Skeletal muscle satellite cell (primary cell): ENCODE results near the gene SLC7A1.

ENCODE experiments used
- H3K27me3 ChIP-seq: 2 replicates; pipeline ENCODE4 v1.7.0; 2013; ENCODE audit warnings: low read length; ENCODE audit not compliant: control insufficient read depth, insufficient read depth
- H3K36me3 ChIP-seq: 2 replicates; pipeline ENCODE4 v1.7.0; 2013; ENCODE audit warnings: mild to moderate bottlenecking, control low read depth, low read length; ENCODE audit not compliant: insufficient read depth
- H3K4me1 ChIP-seq: 2 replicates; pipeline ENCODE4 v1.7.0; 2013; ENCODE audit warnings: low read length; ENCODE audit not compliant: control insufficient read depth, insufficient read depth
- H3K4me2 ChIP-seq: 2 replicates; pipeline ENCODE4 v1.7.0; 2013; ENCODE audit warnings: mild to moderate bottlenecking, low read length
- H3K4me3 ChIP-seq: 2 replicates; pipeline ENCODE4 v1.7.0; 2013; ENCODE audit warnings: low read length
- H3K9ac ChIP-seq: 2 replicates; pipeline ENCODE4 v1.7.0; 2013; ENCODE audit warnings: mild to moderate bottlenecking, low read depth, low read length, moderate library complexity
- H3K9me3 ChIP-seq: replicated peaks from 2 replicates; pipeline ENCODE4 v1.7.0; 2013; ENCODE audit warnings: mild to moderate bottlenecking, control low read depth, low read length

The SLC7A1 gene

GRCh38 chr13:29494520-29494919 is 101.0 kb downstream of the SLC7A1 start:
- peaks cover 59% of the 10 kb centered on the region for H3K27me3 ChIP-seq
- H3K4me3 ChIP-seq, result no peak overlapping the region
- no peak overlapping the region for H3K9ac ChIP-seq
- H3K9me3 ChIP-seq, result no peaks in the 10 kb centered on the region
- no peak overlapping the region for H3K4me2 ChIP-seq
- no peaks in the 10 kb centered on the region for H3K36me3 ChIP-seq
- H3K4me1 ChIP-seq, result peaks cover 8% of the 10 kb centered on the region

DNA sequence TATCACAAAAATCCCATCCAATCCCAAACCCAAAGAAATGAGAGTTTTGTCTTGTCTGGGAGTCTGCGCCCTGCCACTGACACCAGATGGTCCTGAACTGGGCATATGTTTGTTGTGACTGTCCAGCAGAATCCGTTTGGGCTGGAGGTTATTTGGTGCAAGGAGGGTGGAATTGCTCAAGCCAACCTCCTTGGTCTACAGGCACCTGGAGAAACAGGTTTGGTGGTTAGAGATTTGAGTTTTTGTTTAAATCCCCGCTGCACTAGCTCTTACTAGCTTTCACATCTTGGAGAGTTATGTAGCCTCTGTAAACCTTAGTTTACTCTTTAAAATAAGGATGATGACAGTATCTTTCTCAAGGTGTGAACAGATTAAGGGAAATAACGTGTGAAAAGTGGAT is 101.7 kb downstream of the SLC7A1 start:
- H3K36me3 ChIP-seq, result no peaks in the 10 kb centered on the region
- H3K27me3 ChIP-seq, result peaks cover 59% of the 10 kb centered on the region
- H3K4me2 ChIP-seq, result no peak overlapping the region
- no peak overlapping the region for H3K4me3 ChIP-seq
- no peak overlapping the region for H3K9ac ChIP-seq
- H3K4me1 ChIP-seq, result peaks cover 8% of the 10 kb centered on the region
- H3K9me3 ChIP-seq, result no peaks in the 10 kb centered on the region

- H3K4me2 ChIP-seq, result no peak overlapping the region
- no peak overlapping the region for H3K4me3 ChIP-seq
Measured at GRCh38 chr13:29491248-29491647, 104.2 kb downstream of the SLC7A1 start.

DNA sequence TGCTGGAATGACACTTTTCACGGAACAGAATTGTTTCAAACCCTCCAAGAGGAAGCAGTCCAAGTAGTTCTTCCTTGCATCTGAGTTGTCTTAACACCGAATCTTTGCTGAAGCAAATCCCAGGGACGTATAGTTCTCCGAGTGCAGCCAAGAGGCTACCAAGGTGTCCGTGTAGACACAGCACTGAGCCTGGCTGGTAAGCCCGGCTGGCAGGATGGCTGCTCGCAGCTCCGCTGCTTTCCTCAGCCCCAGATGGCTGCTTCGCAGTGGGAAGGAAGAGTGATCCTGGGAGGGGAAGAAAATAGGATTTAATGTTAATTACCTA is 105.0 kb downstream of the SLC7A1 start:
- Histone ChIP-seq H3K9me3 (no peaks in the 10 kb centered on the region), H3K4me2 (no peak overlapping the region), H3K27me3 (peaks cover 53% of the 10 kb centered on the region), H3K4me1 (no peaks in the 10 kb centered on the region), H3K36me3 (no peaks in the 10 kb centered on the region), H3K4me3 (no peak overlapping the region), H3K9ac (no peak overlapping the region)

More at GRCh38 chr13:29491248-29491647, 104.2 kb downstream of the SLC7A1 start:
- Histone ChIP-seq H3K9ac (no peak overlapping the region), H3K27me3 (peaks cover 54% of the 10 kb centered on the region), H3K9me3 (no peaks in the 10 kb centered on the region), H3K36me3 (no peaks in the 10 kb centered on the region), H3K4me1 (no peaks in the 10 kb centered on the region)

DNA sequence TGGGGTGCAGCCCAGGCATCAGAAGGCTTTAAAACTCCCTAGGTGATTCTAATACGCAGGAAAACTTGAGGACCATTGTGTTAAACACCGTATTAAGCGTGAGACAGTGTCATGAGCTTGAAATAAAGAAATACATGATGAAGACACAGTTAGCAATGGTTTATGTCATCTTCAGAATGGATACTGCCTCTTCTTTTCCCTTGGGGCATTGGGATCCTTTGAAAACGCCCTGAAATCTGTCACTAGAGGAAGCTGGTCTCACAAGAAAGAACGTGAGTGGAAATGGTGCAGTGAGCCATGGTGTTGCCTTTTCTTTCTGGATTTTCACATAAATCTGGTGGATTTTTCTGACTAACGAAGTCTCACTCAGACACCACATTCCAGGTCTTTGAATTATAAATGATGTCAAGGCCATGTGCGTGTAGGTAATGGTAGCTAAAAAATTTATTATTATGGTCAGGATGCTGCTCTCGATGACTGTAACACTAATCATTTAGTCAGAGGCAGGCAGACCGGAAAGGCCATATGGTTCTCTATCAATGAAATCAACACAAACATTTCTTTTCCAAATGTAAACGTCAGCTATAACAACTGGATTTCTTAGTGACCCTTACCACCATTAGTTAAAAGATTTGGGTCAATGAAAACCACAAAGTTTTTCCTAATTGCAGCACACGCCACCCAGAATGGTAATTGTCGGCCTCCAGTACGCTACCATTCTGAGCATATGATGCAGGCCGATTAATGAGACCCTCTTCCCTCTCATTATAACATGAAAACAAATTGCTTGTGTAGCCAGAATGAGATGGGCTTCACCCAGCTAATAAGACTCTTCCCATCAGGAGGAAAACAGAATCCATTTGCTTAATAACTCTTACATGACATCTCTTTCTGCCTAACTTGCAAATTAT is 105.6 kb downstream of the SLC7A1 start:
- peaks cover 55% of the 10 kb centered on the region for H3K27me3 ChIP-seq

GRCh38 chr13:29487466-29488454 is 107.7 kb downstream of the SLC7A1 start:
- Histone ChIP-seq H3K36me3 (no peaks in the 10 kb centered on the region), H3K4me1 (no peaks in the 10 kb centered on the region), H3K9me3 (no peaks in the 10 kb centered on the region), H3K9ac (no peak overlapping the region), H3K4me2 (no peak overlapping the region), H3K27me3 (peaks cover 47% of the 10 kb centered on the region), H3K4me3 (no peak overlapping the region)

More for the DNA sequence above, 105.6 kb downstream of the SLC7A1 start:
- no peaks in the 10 kb centered on the region for H3K36me3 ChIP-seq
- no peaks in the 10 kb centered on the region for H3K4me1 ChIP-seq
- H3K4me2 ChIP-seq, result no peak overlapping the region
- no peak overlapping the region for H3K4me3 ChIP-seq
- no peak overlapping the region for H3K9ac ChIP-seq
- no peaks in the 10 kb centered on the region for H3K9me3 ChIP-seq

DNA sequence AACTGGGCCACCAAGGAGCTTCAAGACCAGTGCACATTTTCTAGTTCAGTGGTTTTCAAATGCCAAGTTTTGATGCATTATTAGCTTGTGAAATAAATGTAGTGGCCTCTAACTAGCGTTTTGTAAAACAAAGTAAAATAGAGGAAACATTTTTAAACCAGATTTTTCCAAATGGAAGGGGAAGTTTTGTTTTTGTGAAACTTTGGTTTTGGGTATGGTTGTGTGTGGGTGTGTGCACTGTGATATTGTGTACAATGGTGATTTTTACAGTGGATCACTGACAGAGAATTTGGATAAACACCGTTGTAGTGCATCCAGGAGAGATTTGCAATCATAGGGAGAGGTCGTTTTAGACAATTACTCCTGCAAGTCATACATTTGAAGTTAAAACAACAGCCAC is 108.9 kb downstream of the SLC7A1 start:
- Histone ChIP-seq H3K27me3 (peaks cover 52% of the 10 kb centered on the region), H3K4me3 (no peak overlapping the region), H3K9ac (no peak overlapping the region), H3K4me2 (no peak overlapping the region), H3K4me1 (no peaks in the 10 kb centered on the region), H3K36me3 (no peaks in the 10 kb centered on the region), H3K9me3 (no peaks in the 10 kb centered on the region)

DNA sequence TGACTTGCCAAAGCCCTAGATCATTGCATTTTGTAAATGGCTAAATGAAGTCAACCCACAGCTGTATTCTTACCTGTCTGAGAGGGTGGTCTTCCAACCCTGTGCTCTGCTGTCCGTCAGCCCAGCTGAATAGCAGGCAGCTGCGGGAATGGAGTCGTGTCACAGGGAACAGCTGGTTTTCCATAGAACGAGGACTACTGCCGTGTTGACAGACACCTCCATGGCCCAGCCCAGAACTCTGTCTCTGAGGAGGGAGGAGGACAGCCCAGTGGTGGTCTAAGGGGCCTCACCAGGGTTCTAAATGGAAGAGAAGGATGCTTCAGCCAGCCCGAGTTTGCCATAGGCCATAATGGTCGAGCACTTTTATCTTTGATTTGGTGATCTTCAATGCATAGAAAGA is 110.7 kb downstream of the SLC7A1 start:
- Histone ChIP-seq H3K36me3 (no peaks in the 10 kb centered on the region), H3K4me3 (no peak overlapping the region), H3K27me3 (peaks cover 49% of the 10 kb centered on the region), H3K4me1 (no peaks in the 10 kb centered on the region), H3K9ac (no peak overlapping the region), H3K4me2 (no peak overlapping the region), H3K9me3 (no peaks in the 10 kb centered on the region)

- H3K36me3 ChIP-seq, result no peaks in the 10 kb centered on the region
- peaks cover 49% of the 10 kb centered on the region for H3K27me3 ChIP-seq
- H3K9ac ChIP-seq, result no peak overlapping the region
- H3K4me1 ChIP-seq, result no peaks in the 10 kb centered on the region
- no peaks in the 10 kb centered on the region for H3K9me3 ChIP-seq
- H3K4me3 ChIP-seq, result no peak overlapping the region
- H3K4me2 ChIP-seq, result no peak overlapping the region
Measured at GRCh38 chr13:29484236-29484635, 111.3 kb downstream of the SLC7A1 start.

- Histone ChIP-seq H3K9me3 (no peaks in the 10 kb centered on the region), H3K27me3 (peaks cover 53% of the 10 kb centered on the region)
Measured at GRCh38 chr13:29483623-29484022, 111.9 kb downstream of the SLC7A1 start.

GRCh38 chr13:29483211-29483610 is 112.3 kb downstream of the SLC7A1 start:
- Histone ChIP-seq H3K36me3 (no peaks in the 10 kb centered on the region), H3K4me1 (no peaks in the 10 kb centered on the region), H3K27me3 (peaks cover 56% of the 10 kb centered on the region), H3K9me3 (no peaks in the 10 kb centered on the region), H3K4me2 (no peak overlapping the region), H3K4me3 (no peak overlapping the region), H3K9ac (no peak overlapping the region)

More at GRCh38 chr13:29483623-29484022, 111.9 kb downstream of the SLC7A1 start:
- H3K4me2 ChIP-seq, result no peak overlapping the region
- H3K9ac ChIP-seq, result no peak overlapping the region
- no peaks in the 10 kb centered on the region for H3K4me1 ChIP-seq
- H3K36me3 ChIP-seq, result no peaks in the 10 kb centered on the region
- no peak overlapping the region for H3K4me3 ChIP-seq
